ENCODE measurements around the gene FBL. TPM values are rescaled to one million over a fixed set of nuclear protein-coding genes. Genes with fewer than 3 reads are reported as not detected.
"Not testable (repeated sequence)": the region's sequence is repeated elsewhere in the genome, so short reads cannot be mapped to it uniquely, and the experiment has no call there.

FBL gene
- total and polyA plus RNA-seq, 2 of the 4 experiments (the other 2 are of a cell fraction) = 259 to 446 TPM

DNA sequence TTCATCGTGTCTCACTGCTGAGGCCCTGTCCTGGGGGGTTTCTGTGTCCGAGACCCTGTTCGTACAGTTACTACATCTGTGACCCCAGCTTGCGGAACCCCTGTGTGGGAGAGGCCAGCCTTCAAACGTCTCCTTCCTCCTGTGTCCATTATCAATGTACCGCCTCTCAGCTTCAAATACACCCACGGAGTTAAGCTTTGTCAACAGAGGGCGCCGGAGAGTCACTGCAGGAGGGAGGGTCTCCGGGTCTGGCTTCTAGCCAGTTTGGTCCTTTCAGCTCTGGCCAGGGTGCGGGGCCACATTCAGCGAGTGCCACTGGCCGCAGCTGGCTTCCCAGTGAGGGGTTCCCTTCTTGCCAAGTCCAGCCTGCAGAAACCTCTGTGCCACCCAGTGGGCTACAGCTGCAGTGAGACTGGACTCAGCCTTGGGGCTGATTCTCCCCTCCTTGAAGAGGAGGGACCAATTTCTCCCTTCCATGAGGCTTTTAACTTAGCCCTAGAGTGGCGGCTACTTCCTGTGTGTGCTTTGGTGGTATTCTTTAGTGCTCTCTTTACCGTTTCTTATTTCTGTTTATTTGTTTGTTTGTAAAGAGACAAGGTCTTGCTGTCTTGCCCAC, 35.4 kb upstream of the FBL start:
- in situ Hi-C loops (cut with MboI; ENCODE audit: low sequenced_read_pairs); H3K14ac ChIP-seq (replicated peaks; ENCODE audit: low read depth, low read length); POLR2A ChIA-PET (ENCODE audit: unreplicated experiment); dilution Hi-C loops (cut with HindIII; ENCODE audit: low sequenced_read_pairs, unreplicated experiment); H3K27ac ChIP-seq (ENCODE audit: insufficient read depth, low read length); DNase-seq; H3K4me2 ChIP-seq (ENCODE audit: low read depth, low read length); H3K4ac ChIP-seq (ENCODE audit: low read depth, low read length); BruUV-seq (replicated peaks); H2BK120ac ChIP-seq (ENCODE audit: low read depth, low read length); H3K18ac ChIP-seq (ENCODE audit: low read depth, low read length); H3K4me3 ChIP-seq (ENCODE audit: insufficient read depth, low read depth, low read length); H3K9ac ChIP-seq (ENCODE audit: low read depth, low read length); H3K9me1 ChIP-seq (ENCODE audit: insufficient read depth, low read length); H3K9me3 ChIP-seq (ENCODE audit: control insufficient read depth, insufficient read depth, low read length); H3K36me3 ChIP-seq (ENCODE audit: control insufficient read depth, insufficient read depth, low read length); H4K91ac ChIP-seq (ENCODE audit: insufficient read depth, low read depth, low read length); H2AK9ac ChIP-seq (replicated peaks; ENCODE audit: low read depth, low read length, poor library complexity); H2BK15ac ChIP-seq (ENCODE audit: low read depth, low read length); H2AFZ ChIP-seq (replicated peaks; ENCODE audit: low read length, poor library complexity); H2AK5ac ChIP-seq (ENCODE audit: low read depth, low read length); H2BK20ac ChIP-seq (ENCODE audit: low read depth, low read length); H3K23ac ChIP-seq (ENCODE audit: low read depth, low read length); intact Hi-C loops (cut with micrococcal nuclease); H4K20me1 ChIP-seq (ENCODE audit: insufficient read depth, low read length); H3K4me1 ChIP-seq (ENCODE audit: control insufficient read depth, insufficient read depth, low read length); H3K56ac ChIP-seq (ENCODE audit: extremely low read depth, insufficient read depth, low read length); CTCF ChIA-PET; H3K79me1 ChIP-seq (ENCODE audit: low read depth in 1 of 2, low read length in 2 of 2); H2BK5ac ChIP-seq (ENCODE audit: low read depth, low read length, poor library complexity, severe bottlenecking); H4K5ac ChIP-seq (ENCODE audit: low read depth, low read length); H3K27me3 ChIP-seq (ENCODE audit: control insufficient read depth, insufficient read depth, low read length); H4K8ac ChIP-seq (ENCODE audit: low read depth in 2 of 2, low read length in 2 of 2): not testable (repeated sequence)
- peak; percentile 77 for ATAC-seq (ENCODE audit: low read depth)
- TF ChIP-seq CTCF (conservative IDR thresholded peaks at IDR 0.05; ENCODE audit: low read depth, low read length) (peak; percentile 32; the same call in 1 of the 2 replicates), RAD21 (IDR thresholded peaks at IDR 0.05; ENCODE audit: low read length) (peak; percentile 15; the same call in 1 of the 2 replicates)
- 0% methylated on average over 1 of the region's 15 CpGs; no CpG with 5 or more reads in 1 of the 2 experiments for WGBS, 2 experiments (ENCODE audit: extremely low coverage in 2 of 2, insufficient read length in 1 of 2)

DNA sequence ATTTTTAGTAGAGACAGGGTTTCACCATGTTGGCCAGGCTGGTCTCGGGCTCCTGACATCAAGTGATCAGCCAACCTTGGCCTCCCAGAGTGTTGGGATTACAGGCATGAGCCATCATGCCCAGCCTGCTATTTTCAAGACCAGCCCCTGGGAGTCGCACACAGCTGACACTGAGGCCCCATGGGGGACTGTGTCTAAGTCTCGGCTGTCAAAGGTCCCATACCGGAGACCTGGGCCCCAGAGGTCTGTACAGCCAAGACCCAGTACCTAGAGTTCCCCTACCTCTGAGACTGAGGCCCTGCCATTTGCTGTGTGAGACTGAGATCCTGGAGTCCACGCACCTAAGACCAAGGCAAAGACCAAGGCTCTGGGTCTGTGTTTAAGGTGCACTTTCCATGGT, 34.1 kb upstream of the FBL start:
- dilution Hi-C loops (cut with HindIII; ENCODE audit: low sequenced_read_pairs, unreplicated experiment); H3K4me3 ChIP-seq (ENCODE audit: insufficient read depth, low read depth, low read length); H3K9ac ChIP-seq (ENCODE audit: low read depth, low read length); H3K79me1 ChIP-seq (ENCODE audit: low read depth in 1 of 2, low read length in 2 of 2); H3K9me3 ChIP-seq (ENCODE audit: control insufficient read depth, insufficient read depth, low read length); H4K8ac ChIP-seq (ENCODE audit: low read depth in 2 of 2, low read length in 2 of 2); H3K4ac ChIP-seq (ENCODE audit: low read depth, low read length); H4K91ac ChIP-seq (ENCODE audit: insufficient read depth, low read depth, low read length); H4K20me1 ChIP-seq (ENCODE audit: insufficient read depth, low read length); H2BK20ac ChIP-seq (ENCODE audit: low read depth, low read length); H3K36me3 ChIP-seq (ENCODE audit: control insufficient read depth, insufficient read depth, low read length); H3K9me1 ChIP-seq (ENCODE audit: insufficient read depth, low read length); H2AFZ ChIP-seq (replicated peaks; ENCODE audit: low read length, poor library complexity); H2BK15ac ChIP-seq (ENCODE audit: low read depth, low read length); H3K27ac ChIP-seq (ENCODE audit: insufficient read depth, low read length); H2AK5ac ChIP-seq (ENCODE audit: low read depth, low read length); ATAC-seq (ENCODE audit: low read depth); POLR2A ChIA-PET (ENCODE audit: unreplicated experiment); H2AK9ac ChIP-seq (replicated peaks; ENCODE audit: low read depth, low read length, poor library complexity); intact Hi-C loops (cut with micrococcal nuclease); H2BK120ac ChIP-seq (ENCODE audit: low read depth, low read length); BruUV-seq (replicated peaks); H4K5ac ChIP-seq (ENCODE audit: low read depth, low read length); H3K23ac ChIP-seq (ENCODE audit: low read depth, low read length); H3K27me3 ChIP-seq (ENCODE audit: control insufficient read depth, insufficient read depth, low read length); H3K56ac ChIP-seq (ENCODE audit: extremely low read depth, insufficient read depth, low read length); CTCF ChIA-PET; H3K14ac ChIP-seq (replicated peaks; ENCODE audit: low read depth, low read length); in situ Hi-C loops (cut with MboI; ENCODE audit: low sequenced_read_pairs); H3K18ac ChIP-seq (ENCODE audit: low read depth, low read length); H3K4me2 ChIP-seq (ENCODE audit: low read depth, low read length); H2BK5ac ChIP-seq (ENCODE audit: low read depth, low read length, poor library complexity, severe bottlenecking); DNase-seq; H3K4me1 ChIP-seq (ENCODE audit: control insufficient read depth, insufficient read depth, low read length): not testable (repeated sequence)
- WGBS, 2 experiments (ENCODE audit: extremely low coverage in 2 of 2, insufficient read length in 1 of 2) = 60% methylated on average over 1 of the region's 5 CpGs; no CpG with 5 or more reads in 1 of the 2 experiments
